Neutrophil (primary cell): ENCODE results near the gene TATDN3.

Experiments
- H3K27ac ChIP-seq: fragments of 200-600 bp; sonication (generic); 2 replicates; pipeline ENCODE4 v1.5.1; 2016; ENCODE audit warnings: mild to moderate bottlenecking, moderate library complexity
- H3K27me3 ChIP-seq: fragments of 200-600 bp; sonication (generic); 2 replicates; pipeline ENCODE4 v1.6.0; 2016; ENCODE audit warnings: mild to moderate bottlenecking
- H3K36me3 ChIP-seq: fragments of 200-600 bp; sonication (generic); 2 replicates; pipeline ENCODE4 v1.5.1; 2017
- H3K4me1 ChIP-seq, 2 experiments: fragments of 200-600 bp in 1 of 2; sonication (generic) in 1 of 2; 1 replicate in 1 of 2; 2 replicates in 1 of 2; pipeline versions ENCODE4 v1.5.1 to v1.6.1; 2013 to 2016; ENCODE audit warnings: low read depth in 1 of 2, low read length in 1 of 2, mild to moderate bottlenecking in 1 of 2, moderate library complexity in 1 of 2; ENCODE audit not compliant: control insufficient read depth in 1 of 2, insufficient read depth in 1 of 2
- H3K4me3 ChIP-seq, 2 experiments: fragments of 200-600 bp in 1 of 2; sonication (generic) in 1 of 2; 1 replicate in 1 of 2; 2 replicates in 1 of 2; pipeline ENCODE4 v1.5.1; 2013 to 2016; ENCODE audit warnings: low read depth in 1 of 2, low read length in 1 of 2, mild to moderate bottlenecking in 1 of 2, moderate library complexity in 1 of 2
- H3K9me3 ChIP-seq: fragments of 200-600 bp; sonication (generic); 2 replicates; pipeline ENCODE4 v1.5.1; 2016
- CTCF ChIP-seq: fragments of 200-600 bp; sonication (generic); IDR thresholded peaks from 2 replicates; pipeline ENCODE4 v1.5.1; 2016; ENCODE audit warnings: antibody characterized with exemption

Gene TATDN3

GRCh38 chr1:212822956-212823355 lies 31.3 kb downstream of the TATDN3 start:
- Histone ChIP-seq H3K4me1 (peaks cover 30 to 32% of the 10 kb centered on the region in 2 experiments), H3K27me3 (no peaks in the 10 kb centered on the region), H3K36me3 (no peaks in the 10 kb centered on the region), H3K27ac (no peak overlapping the region), H3K4me3 (no peak overlapping the region), H3K9me3 (peaks cover 7% of the 10 kb centered on the region)
- no peak for TF ChIP-seq CTCF

- H3K4me1 ChIP-seq = peaks cover 22 to 23% of the 10 kb centered on the region in 2 experiments
- peaks cover 7% of the 10 kb centered on the region for H3K9me3 ChIP-seq
- no peaks in the 10 kb centered on the region for H3K36me3 ChIP-seq
- no peak overlapping the region for H3K27ac ChIP-seq
- H3K27me3 ChIP-seq = no peaks in the 10 kb centered on the region
- H3K4me3 ChIP-seq = no peak overlapping the region
- no peak for TF ChIP-seq CTCF
Observed at GRCh38 chr1:212824201-212824600, 32.5 kb downstream of the TATDN3 start.

- H3K4me3 ChIP-seq = no peak overlapping the region
- no peak overlapping the region for H3K27ac ChIP-seq
- H3K36me3 ChIP-seq = no peaks in the 10 kb centered on the region
- no peaks in the 10 kb centered on the region for H3K27me3 ChIP-seq
- H3K9me3 ChIP-seq = peaks cover 7% of the 10 kb centered on the region
- no peak for TF ChIP-seq CTCF
- H3K4me1 ChIP-seq = peaks cover 5% of the 10 kb centered on the region in 2 experiments
Observed at GRCh38 chr1:212825798-212826452, 34.2 kb downstream of the TATDN3 start.

- no peaks in the 10 kb centered on the region for H3K36me3 ChIP-seq
- H3K27ac ChIP-seq = no peak overlapping the region
- TF ChIP-seq CTCF = no peak
- peaks cover 7% of the 10 kb centered on the region for H3K9me3 ChIP-seq
- H3K4me3 ChIP-seq = no peak overlapping the region
- peaks cover 5 to 6% of the 10 kb centered on the region in 2 experiments for H3K4me1 ChIP-seq
- no peaks in the 10 kb centered on the region for H3K27me3 ChIP-seq
Observed at GRCh38 chr1:212827171-212827776, 35.6 kb downstream of the TATDN3 start.

- TF ChIP-seq CTCF = no peak
Observed at GRCh38 chr1:212827831-212828278, 36.2 kb downstream of the TATDN3 start.

More at GRCh38 chr1:212827831-212828278, 36.2 kb downstream of the TATDN3 start:
- no peak overlapping the region for H3K27ac ChIP-seq
- H3K9me3 ChIP-seq = peaks cover 7% of the 10 kb centered on the region
- no peak overlapping the region for H3K4me3 ChIP-seq
- H3K27me3 ChIP-seq = no peaks in the 10 kb centered on the region
- H3K36me3 ChIP-seq = no peaks in the 10 kb centered on the region
- peaks cover 5 to 6% of the 10 kb centered on the region in 2 experiments for H3K4me1 ChIP-seq
